ENCODE results near the gene MAP3K3.
"Not testable (repeated sequence)": the region's sequence is repeated elsewhere in the genome, so short reads cannot be mapped to it uniquely, and the experiment has no call there.

The MAP3K3 gene

DNA sequence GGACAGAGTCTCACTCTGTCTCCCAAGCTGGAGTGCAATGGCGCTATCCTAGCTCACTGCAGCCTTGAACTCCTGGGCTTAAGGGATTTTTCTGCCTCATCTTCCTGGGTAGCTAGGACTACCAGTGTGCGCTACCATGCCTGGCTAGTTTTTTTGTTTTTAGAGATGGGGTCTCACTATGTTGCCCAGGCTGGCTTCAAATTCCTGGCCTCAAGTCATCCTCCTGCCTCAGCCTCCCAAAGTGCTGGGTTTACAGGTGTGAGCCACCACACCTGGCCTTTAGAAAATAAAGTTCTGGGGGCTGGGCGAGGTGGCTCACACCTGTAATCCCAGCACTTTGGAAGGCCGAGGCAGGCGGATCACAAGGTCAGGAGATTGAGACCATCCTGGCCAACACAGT, 98.0 kb downstream of the MAP3K3 start:
- peaks cover 6 to 28% (median 21%) of the 10 kb centered on the region in 4 experiments for H3K36me3 ChIP-seq (ENCODE audit: control insufficient read depth in 4 of 4, insufficient read depth in 4 of 4, low read length in 3 of 4)

DNA sequence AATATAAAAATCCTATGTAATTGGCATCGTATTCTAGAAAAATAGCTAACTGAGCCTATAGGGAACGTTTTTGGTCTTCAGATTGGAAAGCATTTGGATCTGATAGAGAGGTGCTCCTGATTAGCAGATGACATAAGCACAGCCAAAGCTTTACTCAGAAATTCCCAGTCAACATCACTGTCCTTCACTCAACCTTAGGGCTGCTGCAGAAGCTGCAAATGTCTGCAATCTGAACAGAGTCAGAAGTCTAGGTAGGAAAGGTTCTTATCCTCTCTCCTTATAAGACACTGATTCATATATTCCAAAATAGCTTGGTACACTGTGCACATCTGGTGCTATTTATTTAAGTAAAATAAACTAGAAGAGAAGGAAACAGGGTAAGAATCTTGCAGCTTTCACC, 100.2 kb downstream of the MAP3K3 start:
- no CpG with 5 or more reads among the region's 2 CpGs for WGBS (ENCODE audit: insufficient coverage)
- ChIA-PET CTCF (interaction anchor here (1.3 to 1.4 kb wide), 2 partner anchors 13 to 19 kb away, joined by 3 to 5 read pairs; no protein-coding TSS in a partner anchor), POLR2A (no interaction called here)
- Histone ChIP-seq H3K4me1 (ENCODE audit: control extremely low read depth in 1 of 4, control insufficient read depth in 4 of 4, insufficient read depth in 4 of 4, low read length in 3 of 4) (no peaks in the 10 kb centered on the region), H3K27ac (ENCODE audit: insufficient read depth in 1 of 2, low read depth in 1 of 2, low read length in 2 of 2, poor library complexity in 1 of 2, severe bottlenecking in 2 of 2) (no peak overlapping the region), H3K36me3 (ENCODE audit: control insufficient read depth in 4 of 4, insufficient read depth in 4 of 4, low read length in 3 of 4) (peaks cover 6 to 30% (median 18%) of the 10 kb centered on the region in 4 experiments), H3K27me3 (replicated peaks in 2 of 5; ENCODE audit: control insufficient read depth in 4 of 5, insufficient read depth in 5 of 5, low read length in 4 of 5) (no peaks in the 10 kb centered on the region), H3K4me3 (ENCODE audit: control insufficient read depth in 1 of 7, extremely low read depth in 1 of 7, insufficient read depth in 4 of 7, low read depth in 2 of 7, low read length in 6 of 7) (no peak overlapping the region), H3K9me3 (ENCODE audit: control extremely low read depth in 1 of 5, control insufficient read depth in 4 of 5, insufficient read depth in 2 of 5, low read depth in 1 of 5, low read length in 4 of 5) (no peaks in the 10 kb centered on the region)
- no peak for DNase-seq

More for the DNA sequence above, 98.0 kb downstream of the MAP3K3 start:
- not testable (repeated sequence) for H3K27ac ChIP-seq (ENCODE audit: insufficient read depth in 1 of 2, low read depth in 1 of 2, low read length in 2 of 2, poor library complexity in 1 of 2, severe bottlenecking in 2 of 2); H3K9me3 ChIP-seq (ENCODE audit: control extremely low read depth in 1 of 5, control insufficient read depth in 4 of 5, insufficient read depth in 2 of 5, low read depth in 1 of 5, low read length in 4 of 5); DNase-seq; H3K27me3 ChIP-seq (replicated peaks in 2 of 5; ENCODE audit: control insufficient read depth in 4 of 5, insufficient read depth in 5 of 5, low read length in 4 of 5); H3K4me1 ChIP-seq (ENCODE audit: control extremely low read depth in 1 of 4, control insufficient read depth in 4 of 4, insufficient read depth in 4 of 4, low read length in 3 of 4); H3K4me3 ChIP-seq (ENCODE audit: control insufficient read depth in 1 of 7, extremely low read depth in 1 of 7, insufficient read depth in 4 of 7, low read depth in 2 of 7, low read length in 6 of 7)
- 90% methylated on average over 2 of the region's 5 CpGs for WGBS (ENCODE audit: insufficient coverage)
- ChIA-PET POLR2A (interaction anchor here (0.6 kb wide), 1 partner anchor 754 kb away, joined by 3 read pairs; no protein-coding TSS in a partner anchor), CTCF (interaction anchor here (1.4 to 1.8 kb wide), 4 partner anchors 8 to 54 kb away, joined by 4 to 5 read pairs (median 4); no protein-coding TSS in a partner anchor)

DNA sequence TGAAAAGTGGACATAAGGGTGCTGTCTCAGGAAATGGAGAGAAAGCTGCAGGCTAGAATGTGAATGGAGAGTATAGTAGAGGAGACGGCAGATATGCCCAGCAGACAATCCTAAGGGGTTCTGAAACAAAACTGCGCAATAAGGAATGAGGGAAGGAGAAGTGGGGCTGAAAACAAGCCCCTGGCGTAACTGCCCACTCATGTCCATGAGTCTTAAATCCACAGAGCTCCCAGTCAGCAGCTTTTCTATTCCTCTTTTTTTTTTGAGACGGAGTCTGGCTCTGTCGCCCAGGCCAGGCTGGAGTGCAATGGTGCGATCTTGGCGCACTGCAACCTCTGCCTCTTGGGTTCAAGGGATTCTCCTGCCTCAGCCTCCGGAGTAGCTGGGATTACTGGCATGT, 113.5 kb downstream of the MAP3K3 start:
- CTCF ChIA-PET: interaction anchor here (0.8 to 2.4 kb wide), 5 partner anchors 14 to 92 kb away, joined by 3 to 8 read pairs (median 4); no protein-coding TSS in a partner anchor
- POLR2A ChIA-PET: no interaction called here
- H3K4me1 ChIP-seq (ENCODE audit: control extremely low read depth in 1 of 4, control insufficient read depth in 4 of 4, insufficient read depth in 4 of 4, low read length in 3 of 4): peaks cover 3 to 13% (median 8%) of the 10 kb centered on the region in 4 experiments
- no peaks in the 10 kb centered on the region for H3K27me3 ChIP-seq (replicated peaks in 2 of 5; ENCODE audit: control insufficient read depth in 4 of 5, insufficient read depth in 5 of 5, low read length in 4 of 5)
- WGBS (ENCODE audit: insufficient coverage): 96% methylated on average over 7 of the region's 8 CpGs
- no peaks in the 10 kb centered on the region for H3K9me3 ChIP-seq (ENCODE audit: control extremely low read depth in 1 of 5, control insufficient read depth in 4 of 5, insufficient read depth in 2 of 5, low read depth in 1 of 5, low read length in 4 of 5)
- no peak overlapping the region for H3K27ac ChIP-seq (ENCODE audit: insufficient read depth in 1 of 2, low read depth in 1 of 2, low read length in 2 of 2, poor library complexity in 1 of 2, severe bottlenecking in 2 of 2)
- DNase-seq: no peak
- no peak overlapping the region for H3K4me3 ChIP-seq (ENCODE audit: control insufficient read depth in 1 of 7, extremely low read depth in 1 of 7, insufficient read depth in 4 of 7, low read depth in 2 of 7, low read length in 6 of 7)
- peaks cover 0 to 2% (median 0%) of the 10 kb centered on the region in 4 experiments for H3K36me3 ChIP-seq (ENCODE audit: control insufficient read depth in 4 of 4, insufficient read depth in 4 of 4, low read length in 3 of 4)

DNA sequence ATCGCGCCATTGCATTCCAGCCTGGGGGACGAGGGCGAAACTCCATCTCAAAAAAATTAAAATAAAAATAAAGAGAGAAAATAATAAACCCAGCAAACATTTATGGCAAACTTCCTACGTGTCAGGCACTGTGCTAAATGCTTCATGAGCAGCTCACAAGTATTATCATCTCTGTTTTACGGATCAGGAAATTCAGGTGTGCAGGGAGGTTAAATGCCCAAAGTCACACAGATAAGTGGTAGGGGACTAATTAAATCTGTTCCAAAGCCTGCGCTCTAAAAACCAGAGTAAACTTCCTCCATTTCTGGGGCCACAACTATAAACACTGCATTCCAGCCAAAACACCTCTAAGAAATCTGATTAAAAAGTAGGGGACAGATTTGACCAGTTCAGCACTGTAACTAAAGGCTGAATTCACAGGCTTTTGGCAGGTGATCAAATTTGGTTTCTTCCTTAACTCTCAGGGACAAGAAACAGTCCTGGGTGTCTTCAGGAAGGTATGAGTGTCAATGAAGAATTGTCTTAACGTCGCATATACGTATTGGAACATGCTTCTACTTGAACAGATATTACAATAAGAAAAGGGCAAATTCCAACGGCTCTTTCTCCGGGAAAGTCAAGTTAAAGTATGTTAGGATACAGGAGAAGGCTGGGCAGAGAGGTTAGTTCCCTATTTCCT, 118.4 kb downstream of the MAP3K3 start:
- peaks cover 5 to 19% (median 18%) of the 10 kb centered on the region in 4 experiments for H3K4me1 ChIP-seq (ENCODE audit: control extremely low read depth in 1 of 4, control insufficient read depth in 4 of 4, insufficient read depth in 4 of 4, low read length in 3 of 4)
- peak in 2 of 3 donors; percentile 30 to 34 for DNase-seq
- ChIA-PET POLR2A (interaction anchor here (0.6 to 1.8 kb wide), 3 partner anchors 24 to 46 kb away, joined by 3 to 6 read pairs (median 3); partner anchors contain the start of gene LIMD2), CTCF (interaction anchor here (0.9 to 1.5 kb wide), 2 partner anchors 9 to 10 kb away, joined by 5 read pairs; no protein-coding TSS in a partner anchor)
- peaks cover under 1 to 3% (median 2%) of the 10 kb centered on the region in 4 experiments for H3K36me3 ChIP-seq (ENCODE audit: control insufficient read depth in 4 of 4, insufficient read depth in 4 of 4, low read length in 3 of 4)
- H3K4me3 ChIP-seq (ENCODE audit: control insufficient read depth in 1 of 7, extremely low read depth in 1 of 7, insufficient read depth in 4 of 7, low read depth in 2 of 7, low read length in 6 of 7): peak overlapping the region; percentile 80 to 95 (median 87)
- no peaks in the 10 kb centered on the region for H3K9me3 ChIP-seq (ENCODE audit: control extremely low read depth in 1 of 5, control insufficient read depth in 4 of 5, insufficient read depth in 2 of 5, low read depth in 1 of 5, low read length in 4 of 5)
- WGBS (ENCODE audit: insufficient coverage): 63% methylated on average over 2 of the region's 12 CpGs
- H3K27me3 ChIP-seq (replicated peaks in 2 of 5; ENCODE audit: control insufficient read depth in 4 of 5, insufficient read depth in 5 of 5, low read length in 4 of 5): no peaks in the 10 kb centered on the region
- H3K27ac ChIP-seq (ENCODE audit: insufficient read depth in 1 of 2, low read depth in 1 of 2, low read length in 2 of 2, poor library complexity in 1 of 2, severe bottlenecking in 2 of 2): peak overlapping the region; percentile 80 to 93

DNA sequence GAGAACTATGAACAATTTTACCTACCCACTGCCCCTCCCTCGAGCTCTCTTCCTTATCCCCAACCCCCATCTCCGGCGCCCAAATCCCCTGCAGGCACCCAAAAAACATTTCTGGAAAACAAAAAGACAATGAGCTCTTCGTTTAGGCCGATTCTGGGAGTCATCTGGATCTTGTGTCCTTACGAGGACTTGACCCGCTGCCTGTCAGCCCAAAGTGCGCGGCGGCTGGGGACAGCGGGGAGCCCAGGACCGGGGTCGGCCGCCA, 118.9 kb downstream of the MAP3K3 start:
- H3K4me3 ChIP-seq (ENCODE audit: control insufficient read depth in 1 of 7, extremely low read depth in 1 of 7, insufficient read depth in 4 of 7, low read depth in 2 of 7, low read length in 6 of 7): peak overlapping the region; percentile 80 to 95 (median 87)
- ChIA-PET POLR2A (interaction anchor here (1.0 to 1.8 kb wide), 2 partner anchors 24 to 41 kb away, joined by 3 to 6 read pairs; partner anchors contain the start of gene LIMD2), CTCF (interaction anchor here (1.5 kb wide), 1 partner anchor 9 kb away, joined by 5 read pairs; no protein-coding TSS in a partner anchor)
- peaks cover 5 to 19% (median 18%) of the 10 kb centered on the region in 4 experiments for H3K4me1 ChIP-seq (ENCODE audit: control extremely low read depth in 1 of 4, control insufficient read depth in 4 of 4, insufficient read depth in 4 of 4, low read length in 3 of 4)
- no peaks in the 10 kb centered on the region for H3K27me3 ChIP-seq (replicated peaks in 2 of 5; ENCODE audit: control insufficient read depth in 4 of 5, insufficient read depth in 5 of 5, low read length in 4 of 5)
- peaks cover 3 to 8% (median 5%) of the 10 kb centered on the region in 4 experiments for H3K36me3 ChIP-seq (ENCODE audit: control insufficient read depth in 4 of 4, insufficient read depth in 4 of 4, low read length in 3 of 4)
- no peaks in the 10 kb centered on the region for H3K9me3 ChIP-seq (ENCODE audit: control extremely low read depth in 1 of 5, control insufficient read depth in 4 of 5, insufficient read depth in 2 of 5, low read depth in 1 of 5, low read length in 4 of 5)
- DNase-seq: no peak
- WGBS (ENCODE audit: insufficient coverage): 0% methylated on average over 13 of the region's 14 CpGs
- H3K27ac ChIP-seq (ENCODE audit: insufficient read depth in 1 of 2, low read depth in 1 of 2, low read length in 2 of 2, poor library complexity in 1 of 2, severe bottlenecking in 2 of 2): peak overlapping the region; percentile 80 to 93

DNA sequence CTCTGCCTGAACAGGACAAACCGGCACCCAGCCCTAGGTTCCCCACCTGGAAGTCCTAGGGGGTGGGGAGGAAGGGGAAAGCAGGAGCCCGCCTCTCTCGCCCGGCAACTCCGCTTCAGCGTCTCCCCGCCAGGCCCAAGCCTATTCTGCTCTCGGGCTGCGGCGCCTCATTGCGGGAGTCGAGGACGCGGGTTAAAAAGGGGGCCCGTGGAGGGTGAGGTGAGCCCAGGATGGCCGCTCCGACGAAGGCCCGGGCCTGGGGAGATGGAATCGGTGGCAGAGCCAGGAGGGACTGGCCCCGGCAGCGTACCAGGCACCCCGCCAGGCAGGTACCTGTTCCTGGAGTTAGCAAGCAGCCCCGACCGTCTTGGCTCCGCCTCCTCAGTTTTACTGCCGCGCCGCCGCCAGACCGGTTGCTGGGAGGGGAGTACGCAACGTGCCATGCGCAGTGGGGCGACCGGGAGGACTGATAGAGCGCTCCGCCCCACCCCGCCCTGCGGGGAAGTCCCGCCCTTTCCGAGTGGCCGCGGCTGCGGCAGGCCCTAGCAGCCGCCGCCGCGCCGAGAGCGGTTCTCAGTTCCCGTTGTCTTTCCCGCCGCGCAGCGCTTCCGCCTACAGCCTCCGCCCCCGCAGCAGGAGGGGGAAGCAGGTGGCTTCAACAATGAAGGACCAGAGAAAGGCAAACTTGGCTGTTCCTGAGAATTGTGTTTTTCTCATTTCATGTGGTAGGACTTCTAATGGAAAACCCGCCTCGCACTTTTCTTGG, 119.4 kb downstream of the MAP3K3 start, which contains the start of gene STRADA:
Gene STRADA (minus strand): TSS at position 392 of the 766 bp plus-strand sequence. CDS start 13,430 bp downstream, outside the sequence.
- POLR2A ChIA-PET: interaction anchor here (0.5 to 1.8 kb wide), 9 partner anchors 11 to 61 kb away, joined by 3 to 16 read pairs (median 3); partner anchors contain the start of genes CCDC47, DDX42 and LIMD2
- Histone ChIP-seq H3K27me3 (replicated peaks in 2 of 5; ENCODE audit: control insufficient read depth in 4 of 5, insufficient read depth in 5 of 5, low read length in 4 of 5) (no peaks in the 10 kb centered on the region), H3K36me3 (ENCODE audit: control insufficient read depth in 4 of 4, insufficient read depth in 4 of 4, low read length in 3 of 4) (peaks cover 3 to 11% (median 7%) of the 10 kb centered on the region in 4 experiments), H3K9me3 (ENCODE audit: control extremely low read depth in 1 of 5, control insufficient read depth in 4 of 5, insufficient read depth in 2 of 5, low read depth in 1 of 5, low read length in 4 of 5) (no peaks in the 10 kb centered on the region), H3K4me1 (ENCODE audit: control extremely low read depth in 1 of 4, control insufficient read depth in 4 of 4, insufficient read depth in 4 of 4, low read length in 3 of 4) (peaks cover 5 to 19% (median 18%) of the 10 kb centered on the region in 4 experiments), H3K27ac (ENCODE audit: insufficient read depth in 1 of 2, low read depth in 1 of 2, low read length in 2 of 2, poor library complexity in 1 of 2, severe bottlenecking in 2 of 2) (peak within 1 kb of the TSS; percentile 80 to 93), H3K4me3 (ENCODE audit: control insufficient read depth in 1 of 7, extremely low read depth in 1 of 7, insufficient read depth in 4 of 7, low read depth in 2 of 7, low read length in 6 of 7) (peak within 1 kb of the TSS; percentile 80 to 95 (median 87))
- CTCF ChIA-PET: interaction anchor here (0.7 to 1.8 kb wide), 6 partner anchors 9 to 44 kb away, joined by 3 to 7 read pairs (median 4); no protein-coding TSS in a partner anchor
- DNase-seq: peak; percentile 98 to 99 (median 99)
- 0% methylated on average over 55 of the region's 61 CpGs for WGBS (ENCODE audit: insufficient coverage)

Measured in common myeloid progenitor, CD34-positive (primary cell).